ENCODE results near the gene IFT172. TPM values are rescaled to one million over a fixed set of nuclear protein-coding genes. Genes with fewer than 3 reads are reported as not detected.

IFT172 gene
- total RNA-seq, 4 donors from 2014 or later, result 7.6 to 19.6 (median 13.5) TPM

- 47 to 67% methylated on average over 4 of the region's 4 CpGs for WGBS, 2 donors
- Histone ChIP-seq H3K27ac (no peak overlapping the region), H3K4me3 (no peak overlapping the region), H3K4me1 (no peaks in the 10 kb centered on the region), H3K36me3 (no peaks in the 10 kb centered on the region), H3K27me3 (no peaks in the 10 kb centered on the region), H3K9me3 (no peaks in the 10 kb centered on the region)
- no peak for DNase-seq
- intact Hi-C loops (cut with DNase I), result no loop called here
- TF ChIP-seq POLR2A (IDR thresholded peaks at IDR 0.05), result no peak
- TF ChIP-seq CTCF (IDR thresholded peaks at IDR 0.05), result no peak
Observed at GRCh38 chr2:27507293-27507692, 17.8 kb upstream of the IFT172 start.

- Histone ChIP-seq H3K36me3 (no peaks in the 10 kb centered on the region), H3K27ac (no peak overlapping the region), H3K9me3 (no peaks in the 10 kb centered on the region), H3K27me3 (no peaks in the 10 kb centered on the region), H3K4me1 (no peaks in the 10 kb centered on the region), H3K4me3 (no peak overlapping the region)
- no peak for TF ChIP-seq CTCF (IDR thresholded peaks at IDR 0.05)
- TF ChIP-seq POLR2A (IDR thresholded peaks at IDR 0.05), result no peak
- no peak for DNase-seq
- intact Hi-C loops (cut with DNase I), result no loop called here
- 78 to 86% methylated on average over 6 of the region's 6 CpGs for WGBS, 2 donors
Observed at GRCh38 chr2:27506587-27506986, 17.0 kb upstream of the IFT172 start.

- intact Hi-C loops (cut with DNase I), result no loop called here
- 66 to 76% methylated on average over 4 of the region's 4 CpGs for WGBS, 2 donors
- DNase-seq, result no peak
- H3K4me3 ChIP-seq, result no peak overlapping the region
- H3K36me3 ChIP-seq, result no peaks in the 10 kb centered on the region
- H3K27me3 ChIP-seq, result peaks cover 0 to 11% (median 0%) of the 10 kb centered on the region in 4 donors
- peaks cover 0 to 7% (median 0%) of the 10 kb centered on the region in 3 donors for H3K4me1 ChIP-seq
- no peaks in the 10 kb centered on the region for H3K9me3 ChIP-seq
- H3K27ac ChIP-seq, result no peak overlapping the region
- no peak for TF ChIP-seq CTCF (IDR thresholded peaks at IDR 0.05)
- no peak for TF ChIP-seq POLR2A (IDR thresholded peaks at IDR 0.05)
Observed at GRCh38 chr2:27502142-27502541, 12.6 kb upstream of the IFT172 start.

GRCh38 chr2:27501042-27501441 lies 11.5 kb upstream of the IFT172 start:
- no peak overlapping the region for H3K4me3 ChIP-seq
- no peak for DNase-seq
- no peaks in the 10 kb centered on the region for H3K9me3 ChIP-seq
- intact Hi-C loops (cut with DNase I), result no loop called here
- no peak for TF ChIP-seq POLR2A (IDR thresholded peaks at IDR 0.05)
- no peak for TF ChIP-seq CTCF (IDR thresholded peaks at IDR 0.05)
- no peak overlapping the region for H3K27ac ChIP-seq
- no peaks in the 10 kb centered on the region for H3K36me3 ChIP-seq
- H3K4me1 ChIP-seq, result peaks cover 0 to 17% (median 2%) of the 10 kb centered on the region in 3 donors
- H3K27me3 ChIP-seq, result peaks cover 0 to 22% (median 0%) of the 10 kb centered on the region in 4 donors

- intact Hi-C loops (cut with DNase I), result no loop called here
- peaks cover 0 to 40% (median 0%) of the 10 kb centered on the region in 4 donors for H3K27me3 ChIP-seq
- no peaks in the 10 kb centered on the region for H3K9me3 ChIP-seq
- peaks cover 4 to 35% (median 4%) of the 10 kb centered on the region in 3 donors for H3K4me1 ChIP-seq
- no peak for TF ChIP-seq CTCF (IDR thresholded peaks at IDR 0.05)
- no peak for TF ChIP-seq POLR2A (IDR thresholded peaks at IDR 0.05)
- no peaks in the 10 kb centered on the region for H3K36me3 ChIP-seq
- no peak overlapping the region for H3K4me3 ChIP-seq
- no peak overlapping the region for H3K27ac ChIP-seq
- DNase-seq, result no peak
- 83 to 86% methylated on average over 3 of the region's 3 CpGs for WGBS, 2 donors
Observed at GRCh38 chr2:27498975-27499374, 9.4 kb upstream of the IFT172 start.
